ENCODE results near the gene CHTF18. TPM values are rescaled to one million over a fixed set of nuclear protein-coding genes. Genes with fewer than 3 reads are reported as not detected.
A peak's percentile ranks its signal among the peaks of the same experiment; 100 is the strongest.

CHTF18 gene
- total and polyA plus RNA-seq, 9 of the 15 experiments (the other 6 are each of a cell fraction or from before 2014, with no cell fraction given), result 2.5 to 123 (median 17.0) TPM

GRCh38 chr16:840561-841454 lies 52.4 kb downstream of the CHTF18 start:
- no TSS peak for BruUV-seq (replicated peaks)
- no peak overlapping the region for H3K4me3 ChIP-seq
- DNase-seq (ENCODE audit: extremely low read depth in 1 of 4, low spot score in 3 of 4) (no peak), ATAC-seq (peak; percentile 61; the same call in 2 of the 3 replicates), FAIRE-seq (no peak)
- ChIA-PET POLR2A (interaction anchor here (0.5 to 0.7 kb wide), 2 partner anchors 12 to 157 kb away, joined by 3 read pairs; no protein-coding TSS in a partner anchor), CTCF (ENCODE audit: low intra/inter-chr PET ratio) (no interaction called here)
- WGBS (ENCODE audit: insufficient coverage, low coverage, missing lambda C conversion rate), result 5% methylated on average over 21 of the region's 34 CpGs
- intact Hi-C loops (cut with micrococcal nuclease) (no loop called here), in situ Hi-C loops (cut with MboI) (no loop called here)
- H3K4me1 ChIP-seq (replicated peaks in 1 of 2; ENCODE audit: control insufficient read depth in 2 of 2, insufficient read depth in 2 of 2, low read length in 2 of 2), result peaks cover 0 to 52% of the 10 kb centered on the region in 2 experiments; a peak in 2 of 5 replicates
- no peaks in the 10 kb centered on the region for H4K20me1 ChIP-seq (replicated peaks; ENCODE audit: control insufficient read depth, insufficient read depth, low read length)
- no peaks in the 10 kb centered on the region for H3K36me3 ChIP-seq (ENCODE audit: control insufficient read depth, insufficient read depth, low read length)
- no peak overlapping the region for H2AFZ ChIP-seq (ENCODE audit: low read depth, low read length)
- H3K9ac ChIP-seq (ENCODE audit: insufficient read depth in 1 of 2, low read depth in 2 of 2, low read length in 2 of 2), result no peak overlapping the region; a peak in 1 of 4 replicates
- peaks cover 1% of the 10 kb centered on the region; the same call in 1 of the 2 replicates for H3K9me3 ChIP-seq (replicated peaks; ENCODE audit: control insufficient read depth, insufficient read depth, low read depth, low read length)
- no peaks in the 10 kb centered on the region for H3K9me1 ChIP-seq (ENCODE audit: control insufficient read depth, insufficient read depth, low read length)
- peaks cover 32 to 71% of the 10 kb centered on the region in 2 experiments; a peak in 4 of 5 replicates for H3K27me3 ChIP-seq (ENCODE audit: control insufficient read depth in 2 of 2, insufficient read depth in 2 of 2, low read length in 2 of 2)
- H3K4me2 ChIP-seq (ENCODE audit: insufficient read depth, low read length), result no peak overlapping the region
- H3K27ac ChIP-seq (ENCODE audit: extremely low read depth, low read depth, low read length), result no peak overlapping the region
- no peak for TF ChIP-seq JUND (IDR thresholded peaks at IDR 0.05; ENCODE audit: borderline replicate concordance, low read depth, low read length)
- TF ChIP-seq JUND (tag; IDR thresholded peaks at IDR 0.05; ENCODE audit: borderline replicate concordance, low read depth, low read length), result no peak
- TF ChIP-seq MEIS2 (IDR thresholded peaks at IDR 0.05; ENCODE audit: partially characterized antibody), result no peak
- TF ChIP-seq HOMEZ (CRISPR knock-in tag; IDR thresholded peaks at IDR 0.05), result no peak
- TF ChIP-seq GABPA (tag; conservative IDR thresholded peaks at IDR 0.05; ENCODE audit: low read depth), result no peak
- TF ChIP-seq ZNF347 (CRISPR knock-in tag; IDR thresholded peaks at IDR 0.05; ENCODE audit: low read depth), result no peak
- no peak for TF ChIP-seq CCAR2 (IDR thresholded peaks at IDR 0.05; ENCODE audit: low read depth, low read length)
- H3K79me2 ChIP-seq (ENCODE audit: control insufficient read depth, insufficient read depth, low read length), result no peaks in the 10 kb centered on the region
